K562 (cell line): ENCODE data around the gene TGOLN2. TPM values are rescaled to one million over a fixed set of nuclear protein-coding genes. Genes with fewer than 3 reads are reported as not detected.

Source experiments
- ATF7 ChIP-seq: fragments of 450-650 bp; IDR thresholded peaks from 2 replicates; pipeline ENCODE4 v1.7.1; 2014; ENCODE audit warnings: mild to moderate bottlenecking, moderate library complexity
- DIDO1 ChIP-seq: fragments of 450-650 bp; IDR thresholded peaks from 2 replicates; pipeline ENCODE4 v1.6.1; 2016; ENCODE audit warnings: low read depth, missing biosample characterization, missing genetic modification characterization
- DMBX1 ChIP-seq: fragments of 250-450 bp; sonication (Bioruptor Pico); IDR thresholded peaks from 2 replicates; pipeline ENCODE4 v1.8.0; 2022; ENCODE audit warnings: inconsistent platforms, mild to moderate bottlenecking, moderate library complexity, borderline replicate concordance
- PYGO2 ChIP-seq: fragments of 450-650 bp; IDR thresholded peaks from 2 replicates; pipeline ENCODE4 v1.6.1; 2016; ENCODE audit warnings: mild to moderate bottlenecking, missing genetic modification characterization, moderate library complexity, missing compliant biosample characterization
- RBFOX2 ChIP-seq: fragments of 200-400 bp; formaldehyde crosslinking; IDR thresholded peaks from 2 replicates; pipeline ENCODE4 v1.6.1; 2017; ENCODE audit warnings: low read depth, mild to moderate bottlenecking, low read length, moderate library complexity
- SRSF7 ChIP-seq: fragments of 200-400 bp; formaldehyde crosslinking; optimal IDR thresholded peaks from 2 replicates; pipeline ENCODE3; 2017; ENCODE audit warnings: mild to moderate bottlenecking, low read depth, low read length
- VEZF1 ChIP-seq: fragments of 200-800 bp; sonication (Bioruptor generic); IDR thresholded peaks from 2 replicates; pipeline ENCODE4 v1.6.1; 2017; ENCODE audit warnings: missing genetic modification characterization, missing compliant biosample characterization
- polyA plus RNA-seq, 8 experiments: library from polyadenylated mRNA; depleted of rRNA in 4 of 8; stranded (reverse) in 5 of 8; unstranded in 3 of 8; fragments of >200 nt; fragmentation: Nextera tagmentation in 2 of 8; fragmentation: Illumina TruSeq in 1 of 8; extraction: Ambion mirVana in 2 of 8; extraction: Trizol in 1 of 8; gene quantifications; 2 replicates each; pipeline versions ENCODE4 v1.2.1 to v1.2.3, GENCODE V29; 2011 to 2014; ENCODE audit warnings: inconsistent platforms in 1 of 8, missing spikeins in 1 of 8
- total RNA-seq, 7 experiments: library from RNA; depleted of rRNA in 6 of 7; stranded (reverse); fragments of >200 nt in 6 of 7; fragmentation: Illumina TruSeq in 2 of 7; extraction: Trizol in 2 of 7; gene quantifications; 2 replicates each; pipeline versions ENCODE4 v1.2.1 to v1.2.3, GENCODE V29; 2011 to 2021; ENCODE audit warnings: low replicate concordance in 1 of 7
- TF ChIP-seq, protein P1 (sequence below): fragments of 200-800 bp; sonication (Bioruptor generic); IDR thresholded peaks from 2 replicates; pipeline ENCODE4 v1.6.1; 2016; ENCODE audit warnings: missing genetic modification characterization, missing compliant biosample characterization
- TF ChIP-seq, protein P2 (sequence below): fragments of 450-650 bp; IDR thresholded peaks from 2 replicates; pipeline ENCODE4 v1.6.1; 2018; ENCODE audit not compliant: partially characterized antibody

Gene TGOLN2
- total and polyA plus RNA-seq, 9 of the 15 experiments (the other 6 are each of a cell fraction or from before 2014, with no cell fraction given): 13.0 to 66.5 (median 35.9) TPM

DNA sequence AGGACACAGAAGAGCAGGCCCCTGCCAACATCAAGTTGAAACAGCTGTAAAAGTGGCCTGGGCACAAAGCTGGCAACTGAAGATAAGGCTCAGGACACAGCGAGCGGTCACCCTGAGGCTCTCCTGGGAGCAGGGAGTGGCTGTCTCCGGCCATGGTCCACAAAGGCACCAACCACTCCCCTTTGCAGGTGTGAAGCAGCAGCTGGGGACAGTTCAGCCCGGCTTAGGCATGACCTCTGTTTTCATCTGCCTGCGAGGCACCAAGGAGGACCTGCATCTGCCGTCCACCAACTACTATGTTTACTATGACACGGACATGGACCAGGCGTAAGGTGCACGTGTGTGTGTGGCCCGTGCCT is 12.9 kb downstream of the TGOLN2 start (continued):
- no peak for TF ChIP-seq ATF7
- TF ChIP-seq PYGO2: no peak
- TF ChIP-seq, protein P1, sequence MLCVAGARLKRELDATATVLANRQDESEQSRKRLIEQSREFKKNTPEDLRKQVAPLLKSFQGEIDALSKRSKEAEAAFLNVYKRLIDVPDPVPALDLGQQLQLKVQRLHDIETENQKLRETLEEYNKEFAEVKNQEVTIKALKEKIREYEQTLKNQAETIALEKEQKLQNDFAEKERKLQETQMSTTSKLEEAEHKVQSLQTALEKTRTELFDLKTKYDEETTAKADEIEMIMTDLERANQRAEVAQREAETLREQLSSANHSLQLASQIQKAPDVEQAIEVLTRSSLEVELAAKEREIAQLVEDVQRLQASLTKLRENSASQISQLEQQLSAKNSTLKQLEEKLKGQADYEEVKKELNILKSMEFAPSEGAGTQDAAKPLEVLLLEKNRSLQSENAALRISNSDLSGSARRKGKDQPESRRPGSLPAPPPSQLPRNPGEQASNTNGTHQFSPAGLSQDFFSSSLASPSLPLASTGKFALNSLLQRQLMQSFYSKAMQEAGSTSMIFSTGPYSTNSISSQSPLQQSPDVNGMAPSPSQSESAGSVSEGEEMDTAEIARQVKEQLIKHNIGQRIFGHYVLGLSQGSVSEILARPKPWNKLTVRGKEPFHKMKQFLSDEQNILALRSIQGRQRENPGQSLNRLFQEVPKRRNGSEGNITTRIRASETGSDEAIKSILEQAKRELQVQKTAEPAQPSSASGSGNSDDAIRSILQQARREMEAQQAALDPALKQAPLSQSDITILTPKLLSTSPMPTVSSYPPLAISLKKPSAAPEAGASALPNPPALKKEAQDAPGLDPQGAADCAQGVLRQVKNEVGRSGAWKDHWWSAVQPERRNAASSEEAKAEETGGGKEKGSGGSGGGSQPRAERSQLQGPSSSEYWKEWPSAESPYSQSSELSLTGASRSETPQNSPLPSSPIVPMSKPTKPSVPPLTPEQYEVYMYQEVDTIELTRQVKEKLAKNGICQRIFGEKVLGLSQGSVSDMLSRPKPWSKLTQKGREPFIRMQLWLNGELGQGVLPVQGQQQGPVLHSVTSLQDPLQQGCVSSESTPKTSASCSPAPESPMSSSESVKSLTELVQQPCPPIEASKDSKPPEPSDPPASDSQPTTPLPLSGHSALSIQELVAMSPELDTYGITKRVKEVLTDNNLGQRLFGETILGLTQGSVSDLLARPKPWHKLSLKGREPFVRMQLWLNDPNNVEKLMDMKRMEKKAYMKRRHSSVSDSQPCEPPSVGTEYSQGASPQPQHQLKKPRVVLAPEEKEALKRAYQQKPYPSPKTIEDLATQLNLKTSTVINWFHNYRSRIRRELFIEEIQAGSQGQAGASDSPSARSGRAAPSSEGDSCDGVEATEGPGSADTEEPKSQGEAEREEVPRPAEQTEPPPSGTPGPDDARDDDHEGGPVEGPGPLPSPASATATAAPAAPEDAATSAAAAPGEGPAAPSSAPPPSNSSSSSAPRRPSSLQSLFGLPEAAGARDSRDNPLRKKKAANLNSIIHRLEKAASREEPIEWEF (CRISPR knock-in tag): no peak
- TF ChIP-seq SRSF7: no peak
- TF ChIP-seq, protein P2, sequence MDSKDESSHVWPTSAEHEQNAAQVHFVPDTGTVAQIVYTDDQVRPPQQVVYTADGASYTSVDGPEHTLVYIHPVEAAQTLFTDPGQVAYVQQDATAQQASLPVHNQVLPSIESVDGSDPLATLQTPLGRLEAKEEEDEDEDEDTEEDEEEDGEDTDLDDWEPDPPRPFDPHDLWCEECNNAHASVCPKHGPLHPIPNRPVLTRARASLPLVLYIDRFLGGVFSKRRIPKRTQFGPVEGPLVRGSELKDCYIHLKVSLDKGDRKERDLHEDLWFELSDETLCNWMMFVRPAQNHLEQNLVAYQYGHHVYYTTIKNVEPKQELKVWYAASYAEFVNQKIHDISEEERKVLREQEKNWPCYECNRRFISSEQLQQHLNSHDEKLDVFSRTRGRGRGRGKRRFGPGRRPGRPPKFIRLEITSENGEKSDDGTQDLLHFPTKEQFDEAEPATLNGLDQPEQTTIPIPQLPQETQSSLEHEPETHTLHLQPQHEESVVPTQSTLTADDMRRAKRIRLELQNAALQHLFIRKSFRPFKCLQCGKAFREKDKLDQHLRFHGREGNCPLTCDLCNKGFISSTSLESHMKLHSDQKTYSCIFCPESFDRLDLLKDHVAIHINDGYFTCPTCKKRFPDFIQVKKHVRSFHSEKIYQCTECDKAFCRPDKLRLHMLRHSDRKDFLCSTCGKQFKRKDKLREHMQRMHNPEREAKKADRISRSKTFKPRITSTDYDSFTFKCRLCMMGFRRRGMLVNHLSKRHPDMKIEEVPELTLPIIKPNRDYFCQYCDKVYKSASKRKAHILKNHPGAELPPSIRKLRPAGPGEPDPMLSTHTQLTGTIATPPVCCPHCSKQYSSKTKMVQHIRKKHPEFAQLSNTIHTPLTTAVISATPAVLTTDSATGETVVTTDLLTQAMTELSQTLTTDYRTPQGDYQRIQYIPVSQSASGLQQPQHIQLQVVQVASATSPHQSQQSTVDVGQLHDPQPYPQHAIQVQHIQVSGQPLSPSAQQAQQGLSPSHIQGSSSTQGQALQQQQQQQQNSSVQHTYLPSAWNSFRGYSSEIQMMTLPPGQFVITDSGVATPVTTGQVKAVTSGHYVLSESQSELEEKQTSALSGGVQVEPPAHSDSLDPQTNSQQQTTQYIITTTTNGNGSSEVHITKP: no peak
- TF ChIP-seq VEZF1 (CRISPR knock-in tag): no peak
- TF ChIP-seq DIDO1 (tag): no peak
- no peak for TF ChIP-seq DMBX1 (CRISPR knock-in tag)
- TF ChIP-seq RBFOX2: 0 out of 2 replicates have a peak, but pooled peaks have one; percentile 37
